Subcutaneous abdominal adipose tissue (tissue), 5 donors: ENCODE results near the gene FAM222A.

Experiments used
- H3K27ac ChIP-seq: one replicate; pipeline ENCODE4 v1.7.0; 2013; ENCODE audit warnings: low read depth, mild to moderate bottlenecking, inconsistent platforms, low read length, moderate library complexity
- H3K27me3 ChIP-seq, 5 donors: one replicate each; pipeline ENCODE4 v1.7.0; 2013; ENCODE audit warnings: low read length in 5 of 5, inconsistent platforms in 1 of 5; ENCODE audit not compliant: control insufficient read depth in 5 of 5, insufficient read depth in 4 of 5
- H3K36me3 ChIP-seq, 5 donors: one replicate each; pipeline ENCODE4 v1.7.0; 2013; ENCODE audit warnings: low read length in 5 of 5; ENCODE audit not compliant: control insufficient read depth in 5 of 5, insufficient read depth in 5 of 5
- H3K4me1 ChIP-seq, 5 donors: one replicate each; pipeline ENCODE4 v1.7.0; 2013; ENCODE audit warnings: low read length in 5 of 5, mild to moderate bottlenecking in 3 of 5, moderate library complexity in 1 of 5; ENCODE audit not compliant: control insufficient read depth in 5 of 5, insufficient read depth in 5 of 5
- H3K4me3 ChIP-seq, 5 donors: one replicate each; pipeline ENCODE4 v1.7.0; 2013; ENCODE audit warnings: low read length in 5 of 5, low read depth in 1 of 5
- H3K9ac ChIP-seq, 5 donors: one replicate each; pipeline ENCODE4 v1.7.0; 2013; ENCODE audit warnings: low read length in 5 of 5, mild to moderate bottlenecking in 4 of 5, moderate library complexity in 3 of 5
- H3K9me3 ChIP-seq, 5 donors: one replicate each; pipeline ENCODE4 v1.7.0; 2013; ENCODE audit warnings: low read length in 5 of 5; ENCODE audit not compliant: control insufficient read depth in 5 of 5
- donor health status: healthy.
- donor health status: healthy.
- donor health status: healthy.
- donor health status: healthy.
- donor health status: healthy.

FAM222A gene

DNA sequence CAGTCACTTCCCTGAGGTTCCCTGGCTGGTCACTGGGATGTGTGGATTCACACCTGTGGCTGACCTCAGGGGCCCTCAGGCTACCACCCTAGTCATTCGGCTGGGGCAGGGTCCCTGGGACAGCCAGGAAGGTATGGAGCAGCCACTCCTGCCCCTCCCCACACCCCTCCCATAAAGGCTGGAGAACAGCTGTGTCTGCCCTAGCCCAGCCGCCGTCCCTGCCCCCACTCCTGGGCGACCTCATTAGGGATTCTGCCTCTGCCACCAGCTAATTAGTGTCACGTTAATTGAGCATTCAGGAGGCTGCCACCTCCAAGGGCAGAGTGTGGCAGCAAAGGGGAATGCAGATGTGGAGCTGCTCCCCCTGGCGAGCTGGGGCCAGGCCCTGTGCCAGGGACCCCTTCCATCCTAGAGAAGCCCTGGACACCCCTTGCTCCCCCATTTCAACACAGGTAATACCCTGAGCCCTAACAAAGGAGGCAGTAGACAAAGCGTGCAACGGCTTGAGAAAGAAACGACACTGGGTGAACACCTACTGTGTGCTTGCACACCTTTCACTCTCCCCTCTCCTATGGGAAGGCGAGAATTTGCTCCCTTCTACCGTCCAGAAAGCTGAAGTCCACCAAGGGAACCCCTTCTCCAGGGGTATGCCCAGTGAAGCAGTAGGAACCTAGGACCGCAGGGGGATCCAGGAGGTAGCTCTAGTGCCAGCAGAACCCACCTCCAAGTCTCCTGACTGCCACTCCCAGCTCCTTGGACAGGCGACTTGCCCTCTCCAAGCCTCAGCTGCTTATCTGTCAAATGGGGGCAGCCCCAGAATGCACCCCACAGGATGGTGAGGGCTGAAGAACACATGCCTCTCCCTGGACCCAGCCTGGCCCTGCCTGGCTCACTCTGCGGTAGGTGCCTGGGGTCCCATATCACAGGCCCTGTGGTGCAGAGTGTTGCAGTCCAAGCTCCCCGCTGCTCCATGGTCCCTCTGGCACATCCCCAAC is 45.1 kb downstream of the FAM222A start:
- H3K4me1 ChIP-seq = peaks cover 0 to 6% (median 0%) of the 10 kb centered on the region in 5 donors
- H3K36me3 ChIP-seq = no peaks in the 10 kb centered on the region
- H3K9ac ChIP-seq = no peak overlapping the region
- H3K4me3 ChIP-seq = no peak overlapping the region
- no peak overlapping the region for H3K27ac ChIP-seq
- peaks cover 0 to 24% (median 12%) of the 10 kb centered on the region in 5 donors for H3K9me3 ChIP-seq
- peaks cover 0 to 10% (median 6%) of the 10 kb centered on the region in 5 donors for H3K27me3 ChIP-seq

DNA sequence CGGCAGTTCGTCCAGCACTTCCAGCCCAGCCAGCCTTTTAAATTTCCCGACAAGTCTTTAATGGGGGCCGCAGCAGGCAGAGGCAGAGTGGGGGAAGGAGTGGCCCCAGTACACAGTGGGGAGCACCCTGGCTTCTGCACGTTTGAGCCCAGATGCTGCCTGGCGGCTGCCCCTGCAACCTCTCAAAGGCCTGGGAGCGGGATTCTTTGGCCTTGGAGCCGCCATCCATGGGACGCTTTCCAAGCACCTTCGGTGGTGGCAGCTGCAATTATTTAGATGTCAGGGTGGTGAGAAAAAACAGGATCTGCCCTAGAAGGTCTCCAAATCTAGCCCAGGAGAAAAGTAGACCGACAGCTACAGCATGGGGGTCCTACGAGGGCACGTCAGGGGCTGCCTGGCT is 46.0 kb downstream of the FAM222A start:
- peaks cover 0 to 10% (median 6%) of the 10 kb centered on the region in 5 donors for H3K27me3 ChIP-seq
- H3K4me3 ChIP-seq = no peak overlapping the region
- H3K4me1 ChIP-seq = peaks cover 0 to 3% (median 0%) of the 10 kb centered on the region in 5 donors
- H3K9me3 ChIP-seq = peaks cover 0 to 24% (median 12%) of the 10 kb centered on the region in 5 donors
- no peak overlapping the region for H3K27ac ChIP-seq
- no peaks in the 10 kb centered on the region for H3K36me3 ChIP-seq
- no peak overlapping the region for H3K9ac ChIP-seq

DNA sequence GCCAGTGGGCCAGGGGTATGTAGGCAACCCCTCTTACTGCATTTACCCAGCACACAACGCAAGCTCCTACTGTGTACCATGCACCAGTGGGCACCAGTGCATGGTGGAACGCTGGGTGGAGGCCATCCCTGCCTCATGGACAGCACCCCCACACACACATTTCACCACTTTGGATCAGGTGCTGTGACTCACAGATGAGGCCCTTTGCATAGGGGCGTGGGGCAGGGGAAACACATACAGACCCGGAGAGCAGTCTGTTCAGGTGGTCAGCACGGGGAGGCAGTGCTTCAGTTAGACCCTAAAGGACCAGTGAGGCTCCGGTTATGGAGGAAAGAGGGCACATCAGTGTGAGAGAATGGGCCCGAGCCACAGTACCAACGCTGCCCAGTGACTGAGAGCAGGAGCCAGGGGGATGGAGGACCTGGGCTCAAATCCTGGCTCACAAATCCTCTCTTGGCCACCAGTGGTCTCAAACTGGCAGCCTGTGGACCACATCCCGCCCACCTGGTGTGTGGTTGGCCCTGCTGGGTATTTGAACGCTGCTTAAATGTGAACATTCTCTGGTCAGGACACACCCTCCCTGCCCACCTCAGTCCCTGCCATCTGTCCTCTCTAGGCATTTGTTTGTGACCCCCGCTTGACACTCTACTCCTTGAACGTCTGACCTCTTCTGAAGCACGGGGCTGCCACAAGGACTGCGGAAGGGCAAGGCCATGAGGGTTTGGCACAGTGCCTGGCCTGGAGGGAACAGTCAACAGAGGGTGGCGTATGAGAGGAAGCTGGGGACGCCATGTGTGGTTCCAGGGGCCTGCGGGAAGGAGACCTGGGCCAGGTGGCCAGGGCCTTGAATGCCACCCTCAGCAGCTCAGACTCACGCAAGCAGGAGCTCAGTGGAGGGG is 46.7 kb downstream of the FAM222A start:
- Histone ChIP-seq H3K27ac (no peak overlapping the region), H3K4me3 (no peak overlapping the region), H3K27me3 (peaks cover 0 to 10% (median 6%) of the 10 kb centered on the region in 5 donors), H3K36me3 (no peaks in the 10 kb centered on the region), H3K4me1 (peaks cover 0 to 3% (median 0%) of the 10 kb centered on the region in 5 donors), H3K9ac (no peak overlapping the region), H3K9me3 (peaks cover 0 to 24% (median 12%) of the 10 kb centered on the region in 5 donors)

DNA sequence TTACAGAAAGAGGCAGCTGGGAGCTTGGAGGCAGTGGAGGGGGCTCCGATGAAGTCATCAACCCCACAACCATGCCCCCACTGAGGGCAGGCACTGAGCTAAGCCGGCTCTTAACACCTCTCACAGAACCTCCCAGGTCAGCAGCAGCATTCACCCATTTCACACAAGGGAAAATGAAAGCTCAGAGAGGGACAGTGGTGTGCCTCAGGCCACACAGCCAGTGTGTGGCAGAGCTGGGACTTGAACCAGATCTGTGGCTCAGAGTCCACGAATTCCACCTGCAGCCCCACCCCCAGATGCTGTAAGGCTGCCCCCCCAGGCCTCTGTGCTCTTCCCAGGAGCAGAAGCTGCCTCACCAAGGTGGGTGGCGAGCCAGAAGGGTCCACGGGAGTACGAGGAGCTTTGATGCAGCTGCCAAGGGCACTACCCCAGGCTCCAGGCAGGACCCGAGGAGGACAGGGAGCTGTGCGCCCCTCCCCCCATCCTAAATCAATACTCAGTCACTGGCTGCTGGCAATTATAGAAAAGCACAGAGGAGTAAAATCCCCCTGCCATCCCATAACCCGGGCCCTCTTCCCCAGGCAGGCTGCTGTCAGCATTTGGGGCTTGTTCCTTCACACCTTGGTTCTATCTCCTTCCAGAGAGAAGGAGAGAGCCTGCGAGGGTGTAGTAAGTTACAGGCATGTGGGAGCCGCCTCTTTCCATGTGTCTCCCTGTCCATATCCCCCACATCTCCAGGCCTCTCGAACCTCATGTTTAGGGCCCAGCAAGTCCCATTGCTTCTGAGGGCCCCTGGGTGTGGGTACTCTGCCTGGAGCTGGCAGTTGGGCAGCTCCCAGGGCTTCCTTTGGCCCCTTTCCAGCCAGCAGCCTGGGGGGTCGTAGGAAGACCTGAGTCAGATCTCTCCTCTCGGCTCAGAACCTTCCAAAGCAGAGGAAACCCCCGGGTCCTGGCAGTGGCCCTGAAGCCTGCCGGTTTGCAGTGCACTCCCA is 47.6 kb downstream of the FAM222A start:
- no peak overlapping the region for H3K27ac ChIP-seq
- no peaks in the 10 kb centered on the region for H3K36me3 ChIP-seq
- no peak overlapping the region for H3K4me3 ChIP-seq
- peaks cover 2 to 10% (median 6%) of the 10 kb centered on the region in 5 donors for H3K27me3 ChIP-seq
- peaks cover 0 to 3% (median 0%) of the 10 kb centered on the region in 5 donors for H3K4me1 ChIP-seq
- H3K9me3 ChIP-seq = peaks cover 0 to 24% (median 12%) of the 10 kb centered on the region in 5 donors
- H3K9ac ChIP-seq = no peak overlapping the region

DNA sequence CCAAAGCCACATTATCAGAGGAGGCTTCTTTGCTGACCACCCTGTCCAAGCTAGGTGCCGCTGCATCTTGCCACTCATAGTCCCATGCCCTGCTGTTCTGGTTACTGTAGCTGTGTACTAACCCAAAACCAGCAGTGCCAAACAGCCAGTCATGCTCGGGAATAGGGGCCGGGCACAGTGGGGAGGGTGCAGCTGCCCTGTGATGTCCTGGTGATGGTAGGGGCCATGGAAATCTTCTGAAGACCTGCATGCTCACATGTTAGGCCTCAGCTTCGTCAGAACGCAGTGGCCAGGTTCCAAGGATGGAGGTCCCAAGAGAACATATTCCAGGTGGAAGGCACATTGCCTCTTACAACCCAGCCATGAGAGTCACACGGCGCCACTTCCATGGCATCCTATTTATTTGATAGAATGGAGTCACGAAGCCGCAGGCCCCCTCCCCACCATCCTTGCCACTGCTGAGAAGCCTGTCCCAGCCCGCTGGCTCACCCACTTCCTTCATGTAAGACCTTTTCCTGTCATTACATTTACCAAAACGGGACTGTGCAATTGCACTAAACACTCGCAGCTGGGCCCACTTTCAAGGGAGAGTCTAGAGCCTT is 48.5 kb downstream of the FAM222A start:
- H3K9ac ChIP-seq = no peak overlapping the region
- H3K27ac ChIP-seq = no peak overlapping the region
- peaks cover 0 to 5% (median 0%) of the 10 kb centered on the region in 5 donors for H3K4me1 ChIP-seq

DNA sequence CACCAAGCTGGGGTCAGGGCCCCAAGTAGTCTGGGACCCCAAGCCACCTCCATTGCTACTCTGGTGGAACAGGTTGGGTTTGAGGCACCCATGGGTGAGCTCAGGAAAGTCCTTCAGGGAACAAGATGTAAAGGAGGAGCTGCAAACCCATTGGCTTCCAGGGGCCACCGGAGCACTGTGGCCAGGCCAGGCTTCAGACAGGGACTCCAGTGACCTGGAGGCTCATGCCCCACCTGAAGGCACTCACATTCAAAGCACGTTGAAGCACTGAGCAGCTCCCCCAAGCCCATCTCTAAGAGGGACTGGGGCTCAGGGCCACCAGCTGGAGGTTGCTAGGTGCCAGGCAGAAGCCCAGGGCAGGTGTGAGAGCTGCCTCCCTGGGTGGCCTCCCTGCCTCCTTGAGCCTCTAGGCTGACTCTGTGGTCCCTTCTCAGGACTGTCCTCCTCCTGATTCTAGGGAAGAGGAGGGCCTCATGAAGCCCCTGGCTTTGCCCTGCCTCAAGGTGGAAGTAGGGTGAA is 49.1 kb downstream of the FAM222A start:
- Histone ChIP-seq H3K9me3 (peaks cover 0 to 11% (median 8%) of the 10 kb centered on the region in 5 donors), H3K9ac (no peak overlapping the region), H3K36me3 (no peaks in the 10 kb centered on the region), H3K4me3 (no peak overlapping the region), H3K27me3 (peaks cover 2 to 10% (median 4%) of the 10 kb centered on the region in 5 donors), H3K4me1 (peaks cover 0 to 5% (median 0%) of the 10 kb centered on the region in 5 donors), H3K27ac (no peak overlapping the region)

More for the DNA sequence above, 48.5 kb downstream of the FAM222A start:
- H3K36me3 ChIP-seq = no peaks in the 10 kb centered on the region
- peaks cover 2 to 10% (median 4%) of the 10 kb centered on the region in 5 donors for H3K27me3 ChIP-seq
- H3K9me3 ChIP-seq = peaks cover 0 to 14% (median 8%) of the 10 kb centered on the region in 5 donors
- no peak overlapping the region for H3K4me3 ChIP-seq

DNA sequence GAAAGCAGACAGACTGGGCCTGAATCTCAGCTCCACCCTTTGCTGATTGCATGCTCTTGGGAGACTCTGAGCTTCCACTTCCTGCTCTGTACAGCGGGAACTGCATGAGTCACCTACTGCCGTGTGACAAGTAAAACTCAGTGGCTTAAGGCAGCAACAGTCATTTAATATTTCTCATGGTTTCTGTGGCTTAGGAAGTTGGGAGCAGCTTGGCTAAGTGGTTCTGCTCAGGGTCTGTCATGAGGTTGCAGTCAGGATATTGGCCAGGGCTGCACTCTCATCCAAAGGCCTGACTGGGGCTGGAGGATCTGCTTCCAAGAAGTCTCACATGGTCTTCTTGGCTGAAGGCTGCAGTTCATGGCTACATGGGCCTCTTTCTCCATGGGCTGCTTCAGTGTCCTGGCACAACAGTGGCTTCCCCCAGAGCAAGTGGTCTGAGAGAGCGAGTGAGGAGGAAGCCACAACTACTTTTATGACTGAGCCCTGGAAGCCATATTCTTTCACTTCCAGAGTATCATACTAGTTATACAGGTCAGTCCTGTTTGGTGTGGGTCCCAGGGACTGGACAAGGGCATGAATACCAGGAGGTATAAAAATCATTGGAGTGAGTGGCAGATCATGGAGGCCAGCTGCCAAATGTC is 49.7 kb downstream of the FAM222A start:
- Histone ChIP-seq H3K27me3 (peaks cover 2 to 10% (median 4%) of the 10 kb centered on the region in 5 donors), H3K36me3 (no peaks in the 10 kb centered on the region), H3K4me1 (peaks cover 0 to 5% (median 0%) of the 10 kb centered on the region in 5 donors), H3K27ac (no peak overlapping the region), H3K9me3 (peaks cover 0 to 9% (median 8%) of the 10 kb centered on the region in 5 donors), H3K4me3 (no peak overlapping the region), H3K9ac (no peak overlapping the region)

DNA sequence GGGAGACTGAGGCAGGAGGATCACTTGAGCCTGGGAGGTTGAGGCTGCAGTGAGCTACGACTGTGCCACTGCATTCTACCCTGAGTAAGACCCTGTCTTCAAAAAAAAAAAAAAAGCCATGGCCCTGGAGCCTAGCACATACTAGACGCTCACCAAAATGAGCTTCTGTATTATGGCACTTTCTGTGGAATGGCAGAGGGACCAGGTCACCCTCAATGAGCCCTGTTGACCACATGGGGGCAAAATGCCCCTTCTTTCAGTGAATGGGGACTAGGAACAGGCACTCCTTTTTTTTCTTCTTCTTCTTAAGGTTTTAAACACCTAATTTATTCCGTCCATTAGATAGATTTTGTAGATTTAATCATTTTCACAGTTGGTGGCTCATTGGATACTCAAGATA is 50.5 kb downstream of the FAM222A start:
- H3K4me3 ChIP-seq = no peak overlapping the region
- H3K27me3 ChIP-seq = peaks cover under 1 to 5% (median 2%) of the 10 kb centered on the region in 5 donors
- no peak overlapping the region for H3K27ac ChIP-seq
- H3K9ac ChIP-seq = no peak overlapping the region
- no peaks in the 10 kb centered on the region for H3K36me3 ChIP-seq
- peaks cover 0 to 9% (median 8%) of the 10 kb centered on the region in 5 donors for H3K9me3 ChIP-seq
- peaks cover 0 to 5% (median 0%) of the 10 kb centered on the region in 5 donors for H3K4me1 ChIP-seq
